Heart left ventricle (tissue), 16 donors: ENCODE measurements around the gene NUP35. TPM values are rescaled to one million over a fixed set of nuclear protein-coding genes. Genes with fewer than 3 reads are reported as not detected.

Source experiments
- ATAC-seq, 4 donors: fragments of 200-7000 bp; cut with Tn5 transposase; one replicate each; pipeline ENCODE4 v1.9.1; 2020 to 2022; ENCODE audit warnings: moderate library complexity in 4 of 4, mild to moderate bottlenecking in 3 of 4, moderate number of reproducible peaks in 1 of 4
- DNase-seq, 5 donors: peaks; one replicate each; pipeline ENCODE4 v3.0.0-alpha.2; 2020
- H3K27ac ChIP-seq, 12 donors: fragments of 200-600 bp; sonication (generic) in 4 of 12; one replicate each; pipeline versions ENCODE4 v1.5.0 to v1.8.0; 2016 to 2022; ENCODE audit warnings: mild to moderate bottlenecking in 2 of 12
- H3K27me3 ChIP-seq, 9 donors: fragments of 200-600 bp; sonication (generic) in 2 of 9; one replicate each; pipeline versions ENCODE4 v1.5.1 to v1.8.0; 2016 to 2022; ENCODE audit warnings: mild to moderate bottlenecking in 3 of 9
- H3K36me3 ChIP-seq, 9 donors: fragments of 200-600 bp; sonication (generic) in 2 of 9; one replicate each; pipeline versions ENCODE4 v1.5.0 to v1.8.0; 2018 to 2022; ENCODE audit warnings: mild to moderate bottlenecking in 2 of 9
- H3K4me1 ChIP-seq, 12 donors: fragments of 200-600 bp; sonication (generic) in 4 of 12; one replicate each; pipeline versions ENCODE4 v1.5.0 to v1.8.0; 2016 to 2022; ENCODE audit warnings: mild to moderate bottlenecking in 3 of 12
- H3K4me3 ChIP-seq, 12 donors: fragments of 200-600 bp; sonication (generic) in 4 of 12; one replicate each; pipeline versions ENCODE4 v1.5.0 to v1.8.0; 2017 to 2022; ENCODE audit warnings: mild to moderate bottlenecking in 9 of 12, moderate library complexity in 4 of 12
- H3K9me3 ChIP-seq, 12 donors: fragments of 200-600 bp; sonication (generic) in 4 of 12; one replicate each; pipeline versions ENCODE4 v1.5.0 to v1.8.0; 2016 to 2022; ENCODE audit warnings: mild to moderate bottlenecking in 1 of 12
- POLR2A ChIP-seq, 2 donors: fragments of 450-650 bp; IDR thresholded peaks; one replicate each; pipeline ENCODE4 v1.6.1; 2017; ENCODE audit warnings: antibody characterized with exemption in 2 of 2, mild to moderate bottlenecking in 2 of 2, moderate library complexity in 2 of 2
- WGBS, 4 donors: extraction: QIAGEN DNeasy Blood & Tissue Kit in 2 of 4; methylation state at CpG; one replicate each; pipeline versions ENCODE4 v1.1.5 to v1.1.7; 2013 to 2018; 5-methylcytosine and 5-hydroxymethylcytosine counted together
- intact Hi-C, 10 donors: fragments of 100-400 bp; cut with DNase I; formaldehyde crosslinking; loops; one replicate each; pipeline versions ENCODE4 v1.11.1 to v1.14.2; 2022
- polyA plus RNA-seq, 2 donors: library from polyadenylated mRNA; stranded (reverse); fragments of 200-250 nt; gene quantifications; one replicate each; pipeline ENCODE4 v1.2.3, GENCODE V29; 2013
- total RNA-seq, 9 donors: library from RNA; depleted of rRNA in 2 of 9; stranded (reverse); fragments of >200 nt in 2 of 9; fragmentation: NEBNext Ultra II Directional in 3 of 9; extraction: Animal tissue kit (Norgen Biotek cat#: 25700) in 3 of 9; gene quantifications; one replicate each; pipeline versions ENCODE4 v1.1.0 to v1.2.4, GENCODE V29; 2016 to 2023
- TF ChIP-seq, protein P1 (sequence below), 12 donors: fragments of 200-600 bp; sonication (generic) in 4 of 12; IDR thresholded peaks; one replicate each; pipeline versions ENCODE4 v1.5.0 to v1.8.0; 2018 to 2022; ENCODE audit warnings: antibody characterized with exemption in 12 of 12, mild to moderate bottlenecking in 5 of 12
- donor health status: ischemic (EF 13 %, LVEDD 7.1; RV severe dilation, severe dysfunction).
- donor health status: healthy with polysubstance abuse.
- donor health status: DM: no; HTN: yes; CAD: no.
- donor health status: DM: no; HTN: no; CAD: no.
- donor health status: ischemic (EF 25% LVEDD 6.9; RV normal size, moderate dysfunction).
- donor health status: ischemic (EF 25% LVEDD 5.7; RV mildly dilated, moderate dysfunction).
- donor health status: healthy.
- donor health status: DM: yes; HTN: yes; CAD: no.
- donor health status: ischemic (EF 35%, LVEDD 5.7; RV mildly dilated, moderate dysfunction).
- donor health status: nonischemic (EF 11% LVEDD 7.7; RV severe dilation, severe dysfunction).
- donor health status: DM: yes; HTN: yes; CAD: no.
- donor health status: PGD.
- donor health status: ischemic (EF 29% LVEDD 5.4; RV normal size, mild dysfunction).
- donor health status: nonischemic (EF 23%, LVEDD 6.1; RV moderate dilation, normal function).

NUP35 gene
- total and polyA plus RNA-seq, 11 donors: 5.4 to 14.4 (median 8.0) TPM

DNA sequence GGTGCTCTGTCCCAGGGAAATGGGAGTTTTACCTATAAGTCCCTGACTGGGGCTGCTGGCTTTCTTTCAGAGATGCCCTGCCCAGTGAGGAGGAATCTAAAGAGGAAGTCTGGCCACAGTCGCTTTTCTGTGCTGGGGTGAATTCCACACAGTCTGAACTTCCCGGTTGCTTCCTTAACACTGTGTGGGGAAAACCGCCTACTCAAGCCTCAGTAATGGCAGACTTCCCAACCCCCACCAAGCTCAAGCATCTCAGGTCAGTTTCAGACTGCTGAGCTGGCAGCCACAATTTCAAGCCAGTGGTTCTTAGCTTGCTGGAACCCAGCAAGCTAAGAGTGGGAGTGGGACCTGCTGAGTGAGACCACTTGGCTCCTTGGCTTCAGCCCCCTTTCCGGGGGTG, 54.9 kb downstream of the NUP35 start:
- no peak overlapping the region for H3K4me3 ChIP-seq
- ATAC-seq (no peak), DNase-seq (no peak)
- peaks cover 0 to 33% (median 7%) of the 10 kb centered on the region in 9 donors for H3K36me3 ChIP-seq
- intact Hi-C loops: no loop called here
- H3K9me3 ChIP-seq: peaks cover 0 to 47% (median 15%) of the 10 kb centered on the region in 12 donors
- H3K4me1 ChIP-seq: no peaks in the 10 kb centered on the region
- no peak for TF ChIP-seq POLR2A (IDR thresholded peaks at IDR 0.05)
- TF ChIP-seq, protein P1, sequence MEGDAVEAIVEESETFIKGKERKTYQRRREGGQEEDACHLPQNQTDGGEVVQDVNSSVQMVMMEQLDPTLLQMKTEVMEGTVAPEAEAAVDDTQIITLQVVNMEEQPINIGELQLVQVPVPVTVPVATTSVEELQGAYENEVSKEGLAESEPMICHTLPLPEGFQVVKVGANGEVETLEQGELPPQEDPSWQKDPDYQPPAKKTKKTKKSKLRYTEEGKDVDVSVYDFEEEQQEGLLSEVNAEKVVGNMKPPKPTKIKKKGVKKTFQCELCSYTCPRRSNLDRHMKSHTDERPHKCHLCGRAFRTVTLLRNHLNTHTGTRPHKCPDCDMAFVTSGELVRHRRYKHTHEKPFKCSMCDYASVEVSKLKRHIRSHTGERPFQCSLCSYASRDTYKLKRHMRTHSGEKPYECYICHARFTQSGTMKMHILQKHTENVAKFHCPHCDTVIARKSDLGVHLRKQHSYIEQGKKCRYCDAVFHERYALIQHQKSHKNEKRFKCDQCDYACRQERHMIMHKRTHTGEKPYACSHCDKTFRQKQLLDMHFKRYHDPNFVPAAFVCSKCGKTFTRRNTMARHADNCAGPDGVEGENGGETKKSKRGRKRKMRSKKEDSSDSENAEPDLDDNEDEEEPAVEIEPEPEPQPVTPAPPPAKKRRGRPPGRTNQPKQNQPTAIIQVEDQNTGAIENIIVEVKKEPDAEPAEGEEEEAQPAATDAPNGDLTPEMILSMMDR (IDR thresholded peaks at IDR 0.05): no peak
- H3K27me3 ChIP-seq: no peaks in the 10 kb centered on the region
- WGBS, 4 donors: 71 to 80% (median 77%) methylated on average over 4 of the region's 4 CpGs
- H3K27ac ChIP-seq: no peak overlapping the region

DNA sequence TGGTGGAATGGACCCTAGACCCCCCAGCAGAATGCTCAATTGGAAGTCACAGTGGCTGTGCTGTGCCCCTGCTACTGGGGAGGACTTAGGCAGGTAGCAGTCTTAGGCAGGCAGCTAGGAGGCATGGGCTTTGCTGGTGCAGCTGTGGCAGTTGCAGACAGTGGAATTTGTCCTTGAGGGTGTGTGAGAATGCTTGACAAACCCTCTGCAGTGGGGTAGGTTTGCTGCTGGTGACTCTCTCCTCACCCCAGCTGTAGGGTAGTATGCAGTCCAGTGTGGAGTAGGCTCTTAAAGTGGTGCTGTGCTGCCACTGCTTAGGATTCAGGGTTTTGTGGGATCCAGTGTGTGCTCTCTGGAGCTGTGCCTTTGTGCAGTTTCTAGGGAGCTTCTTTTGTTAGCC, 61.3 kb downstream of the NUP35 start:
- no peak for DNase-seq
- intact Hi-C loops: no loop called here
- Histone ChIP-seq H3K4me1 (no peaks in the 10 kb centered on the region), H3K27me3 (no peaks in the 10 kb centered on the region), H3K9me3 (peaks cover 0 to 22% (median 9%) of the 10 kb centered on the region in 12 donors), H3K4me3 (no peak overlapping the region), H3K27ac (no peak overlapping the region), H3K36me3 (peaks cover 0 to 55% (median 24%) of the 10 kb centered on the region in 9 donors)
- ATAC-seq: peak in 2 of 4 donors; percentile 20 to 49
- TF ChIP-seq POLR2A (IDR thresholded peaks at IDR 0.05): no peak
- TF ChIP-seq, protein P1 (IDR thresholded peaks at IDR 0.05): no peak

DNA sequence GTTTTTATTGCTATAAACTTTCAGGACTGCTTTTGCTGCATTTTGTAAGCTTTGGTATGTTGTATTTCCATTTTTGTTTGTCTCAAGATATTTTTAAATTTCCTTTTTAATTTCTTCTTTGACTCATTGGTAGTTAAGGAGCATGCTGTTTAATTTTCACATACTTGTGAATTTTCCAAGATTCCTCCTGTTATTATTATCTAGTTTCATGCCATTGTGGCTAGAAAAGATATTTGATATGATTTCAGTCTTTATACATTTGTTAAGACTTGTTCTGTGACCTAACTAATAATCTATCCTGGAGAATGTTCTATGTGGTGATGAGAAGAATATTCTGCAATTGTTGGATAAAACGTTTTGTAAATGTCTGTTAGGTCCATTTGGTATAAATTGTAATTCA, 62.1 kb downstream of the NUP35 start:
- DNase-seq: no peak
- TF ChIP-seq, protein P1 (IDR thresholded peaks at IDR 0.05): no peak
- WGBS, 4 donors: 74 to 87% (median 84%) methylated on average over 1 of the region's 1 CpG
- H3K27me3 ChIP-seq: no peaks in the 10 kb centered on the region
- H3K9me3 ChIP-seq: peaks cover 0 to 22% (median 9%) of the 10 kb centered on the region in 12 donors
- ATAC-seq: no peak
- H3K4me1 ChIP-seq: no peaks in the 10 kb centered on the region
- H3K36me3 ChIP-seq: peaks cover 0 to 61% (median 24%) of the 10 kb centered on the region in 9 donors
- H3K27ac ChIP-seq: no peak overlapping the region
- intact Hi-C loops: no loop called here
- H3K4me3 ChIP-seq: no peak overlapping the region

DNA sequence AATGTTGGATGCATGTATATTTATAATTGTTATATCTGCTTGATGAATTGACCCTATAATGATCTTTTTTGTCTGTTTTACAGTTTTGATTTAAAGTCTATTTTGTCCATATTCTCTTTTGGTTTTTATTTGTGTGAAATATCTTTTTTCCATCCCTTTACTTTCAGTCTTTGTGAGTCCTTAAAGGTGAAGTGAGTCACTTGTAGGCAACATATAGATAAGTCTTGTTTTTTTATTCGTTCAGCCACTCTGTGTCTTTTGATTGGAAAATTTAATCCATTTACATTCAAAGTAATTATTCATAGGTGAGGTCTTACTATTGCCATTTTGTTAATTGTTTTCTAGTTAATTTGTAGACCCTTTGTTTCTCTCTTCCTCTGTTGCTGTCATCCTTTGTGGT, 62.5 kb downstream of the NUP35 start:
- ATAC-seq (no peak), DNase-seq (no peak)
- 89 to 100% (median 96%) methylated on average over 1 of the region's 1 CpG for WGBS, 4 donors
- Histone ChIP-seq H3K9me3 (peaks cover 0 to 22% (median 9%) of the 10 kb centered on the region in 12 donors), H3K4me1 (no peaks in the 10 kb centered on the region), H3K27me3 (no peaks in the 10 kb centered on the region), H3K36me3 (peaks cover 0 to 65% (median 24%) of the 10 kb centered on the region in 9 donors), H3K4me3 (no peak overlapping the region), H3K27ac (no peak overlapping the region)
- TF ChIP-seq, protein P1 (IDR thresholded peaks at IDR 0.05): no peak
- no peak for TF ChIP-seq POLR2A (IDR thresholded peaks at IDR 0.05)
- intact Hi-C loops: no loop called here
